GM12878 (cell line): ENCODE data around the gene PCSK9. TPM values are rescaled to one million over a fixed set of nuclear protein-coding genes. Genes with fewer than 3 reads are reported as not detected.

Experiments used
- ATAC-seq: fragments of 200-7000 bp; cut with Tn5 transposase; 3 replicates; pipeline ENCODE4 v1.9.1; 2020; ENCODE audit warnings: mild to moderate bottlenecking, moderate library complexity
- BruUV-seq: library from RNA; stranded (reverse); fragments of 400-500 nt; replicated peaks from 2 replicates; lab custom pipeline; 2021; lab: Mats Ljungman, UMichigan
- CTCF ChIA-PET: fragments of 300-600 bp; sonication (Branson Sonifier 250); formaldehyde crosslinking; extraction: SDS; loops from one replicate; lab custom pipeline; 2021; ENCODE audit warnings: inconsistent platforms; lab: Yijun Ruan, JAX
- POLR2A ChIA-PET: fragments of 350-600 bp; formaldehyde crosslinking; extraction: SDS; loops from one replicate; lab custom pipeline; 2021; ENCODE audit warnings: inconsistent platforms; lab: Charles Lee
- RAD21 ChIA-PET: fragments of 300-600 bp; sonication (Branson Sonifier 250); formaldehyde crosslinking; loops from one replicate; lab custom pipeline; 2023; ENCODE audit warnings: antibody characterized with exemption; ENCODE audit not compliant: unreplicated experiment; lab: Charles Lee
- SMC1A ChIA-PET: fragments of 300-600 bp; sonication (Branson Sonifier 250); formaldehyde crosslinking; loops from one replicate; lab custom pipeline; 2023; ENCODE audit not compliant: unreplicated experiment, uncharacterized antibody; lab: Charles Lee
- DNase-seq: peaks from one replicate; pipeline ENCODE4 v3.0.0-alpha.2; 2011; ENCODE audit warnings: low read depth, low spot score
- FAIRE-seq: peaks from 3 replicates; lab custom pipeline; 2011; peaks lifted over from hg19 to GRCh38; lab: Jason Lieb, UNC
- H2AFZ ChIP-seq: 2 replicates; pipeline ENCODE4 v1.6.0; 2011; ENCODE audit warnings: low read depth, low read length, control low read depth; ENCODE audit not compliant: control insufficient read depth
- H3K27ac ChIP-seq: 2 replicates; pipeline ENCODE4 v1.5.1; 2011; ENCODE audit warnings: control low read depth; ENCODE audit not compliant: control insufficient read depth, insufficient read depth
- H3K27me3 ChIP-seq, 2 experiments: replicated peaks in 1 of 2; 2 replicates each; pipeline versions ENCODE4 v1.6.0 to v1.6.1; 2011; ENCODE audit warnings: low read length in 1 of 2; ENCODE audit not compliant: control insufficient read depth in 2 of 2, insufficient read depth in 2 of 2
- H3K36me3 ChIP-seq, 2 experiments: 2 replicates each; pipeline ENCODE4 v1.5.1; 2011; ENCODE audit warnings: low read length in 1 of 2; ENCODE audit not compliant: control insufficient read depth in 2 of 2, insufficient read depth in 2 of 2
- H3K4me1 ChIP-seq: 2 replicates; pipeline ENCODE4 v1.6.1; 2011; ENCODE audit warnings: mild to moderate bottlenecking, low read length, moderate library complexity, mixed read lengths; ENCODE audit not compliant: control insufficient read depth, insufficient read depth
- H3K4me2 ChIP-seq: 2 replicates; pipeline ENCODE4 v1.6.0; 2011; ENCODE audit warnings: control low read depth; ENCODE audit not compliant: control insufficient read depth, insufficient read depth
- H3K4me3 ChIP-seq: fragments of 200-600 bp; sonication (generic); 2 replicates; pipeline ENCODE4 v1.5.1; 2016
- H3K79me2 ChIP-seq: 2 replicates; pipeline ENCODE4 v1.6.0; 2011; ENCODE audit warnings: low read length; ENCODE audit not compliant: control insufficient read depth, insufficient read depth
- H3K9ac ChIP-seq: 2 replicates; pipeline ENCODE4 v1.8.0; 2011; ENCODE audit warnings: low read length, control low read depth, mixed read lengths; ENCODE audit not compliant: control insufficient read depth, insufficient read depth
- H3K9me3 ChIP-seq: replicated peaks from 3 replicates; pipeline ENCODE4 v1.5.1; 2011; ENCODE audit warnings: mild to moderate bottlenecking, low read length; ENCODE audit not compliant: control insufficient read depth, insufficient read depth
- H4K20me1 ChIP-seq: 2 replicates; pipeline ENCODE4 v1.6.0; 2011; ENCODE audit not compliant: control insufficient read depth, insufficient read depth
- BCL3 ChIP-seq: IDR thresholded peaks from 2 replicates; pipeline ENCODE4 v1.6.1; 2011; ENCODE audit warnings: borderline replicate concordance, low read depth, mild to moderate bottlenecking, moderate library complexity, low read length; ENCODE audit not compliant: insufficient read depth, poor library complexity, severe bottlenecking
- CREB1 ChIP-seq: IDR thresholded peaks from 2 replicates; pipeline ENCODE4 v1.6.1; 2012; ENCODE audit warnings: low read depth, mild to moderate bottlenecking, inconsistent platforms
- JUND ChIP-seq: IDR thresholded peaks from 2 replicates; pipeline ENCODE4 v1.6.1; 2012; ENCODE audit warnings: low read depth, mild to moderate bottlenecking, low read length, improper control_type of control experiment, moderate library complexity
- MAX ChIP-seq: IDR thresholded peaks from 2 replicates; pipeline ENCODE4 v1.6.1; 2012; ENCODE audit warnings: low read depth, low read length, improper control_type of control experiment
- NR2C1 ChIP-seq: fragments of 450-650 bp; IDR thresholded peaks from 2 replicates; pipeline ENCODE4 v1.6.1; 2017; ENCODE audit warnings: antibody characterized with exemption, mild to moderate bottlenecking, moderate library complexity
- NR2C2 ChIP-seq: IDR thresholded peaks from 2 replicates; pipeline ENCODE4 v1.6.1; 2011; ENCODE audit warnings: borderline replicate concordance, low read depth; ENCODE audit not compliant: control insufficient read depth, insufficient read length
- RB1 ChIP-seq: fragments of 450-650 bp; formaldehyde crosslinking; IDR thresholded peaks from 2 replicates; pipeline ENCODE4 v1.6.1; 2017; ENCODE audit warnings: mild to moderate bottlenecking, borderline replicate concordance
- STAT3 ChIP-seq: IDR thresholded peaks from 2 replicates; pipeline ENCODE4 v1.6.1; 2011; ENCODE audit warnings: low read depth, low read length, improper control_type of control experiment
- WGBS: methylation state at CpG from one replicate; pipeline ENCODE4 v1.1.6; 2016; ENCODE audit warnings: low lambda C conversion rate; ENCODE audit not compliant: insufficient replicate concordance, insufficient coverage; ENCODE audit errors: missing lambda C conversion rate; 5-methylcytosine and 5-hydroxymethylcytosine counted together
- in situ Hi-C: fragments of 300-500 bp; cut with MboI; formaldehyde crosslinking; loops from 9 replicates; pipeline ENCODE4 v1.14.3; 2018; ENCODE audit warnings: mixed read lengths
- intact Hi-C: fragments of 100-400 bp; cut with micrococcal nuclease; formaldehyde crosslinking; loops from one replicate; pipeline ENCODE4 v1.14.2; 2022; ENCODE audit not compliant: unreplicated experiment
- polyA plus RNA-seq, 11 experiments: library from polyadenylated mRNA; depleted of rRNA in 4 of 11; unstranded in 6 of 11; stranded (reverse) in 5 of 11; fragments of >200 nt; fragmentation: Nextera tagmentation in 4 of 11; fragmentation: Illumina TruSeq in 1 of 11; extraction: Ambion mirVana in 4 of 11; extraction: Trizol in 1 of 11; gene quantifications; 1 replicate in 1 of 11; 2 replicates in 10 of 11; pipeline versions ENCODE4 v1.2.1 to v1.2.3, GENCODE V29; 2011 to 2016; ENCODE audit warnings: inconsistent platforms in 2 of 11, missing spikeins in 2 of 11, low read depth in 1 of 11
- total RNA-seq, 4 experiments: library from RNA; depleted of rRNA in 3 of 4; stranded (reverse); fragments of >200 nt in 3 of 4; fragmentation: Illumina TruSeq in 1 of 4; extraction: Trizol in 1 of 4; gene quantifications; 2 replicates each; pipeline versions ENCODE4 v1.2.1 to v1.2.3, GENCODE V29; 2013 to 2021

The PCSK9 gene
- total and polyA plus RNA-seq, 10 of the 15 experiments (the other 5 are each of a cell fraction or from before 2014, with no cell fraction given): 0.03 to 0.15 TPM; not detected in 8

DNA sequence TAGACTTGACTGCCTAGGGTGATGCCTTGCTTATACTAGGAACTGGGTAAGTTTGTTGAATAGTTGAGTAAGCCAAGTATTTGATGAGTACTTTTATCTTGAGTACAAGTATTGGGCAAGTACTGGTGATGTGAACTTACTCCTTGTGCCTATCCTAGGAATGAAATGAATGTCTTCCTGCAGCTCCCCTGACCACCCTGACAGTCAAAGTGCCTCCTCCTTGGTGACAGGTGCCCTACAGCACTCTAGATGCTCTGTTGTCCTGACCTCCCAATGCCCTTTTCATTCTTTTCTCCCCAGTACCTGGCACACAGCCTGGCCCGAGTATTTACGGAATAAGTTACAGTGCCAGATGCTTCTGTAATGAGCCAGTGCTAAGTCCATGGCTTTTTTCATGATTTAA, 25.5 kb downstream of the PCSK9 start:
- DNase-seq: no peak
- in situ Hi-C loops (no loop called here), intact Hi-C loops (no loop called here)
- ChIA-PET CTCF (no interaction called here), RAD21 (no interaction called here)
- no peak overlapping the region for H3K4me3 ChIP-seq
- H3K79me2 ChIP-seq: no peaks in the 10 kb centered on the region
- H3K27me3 ChIP-seq: no peaks in the 10 kb centered on the region
- H3K9me3 ChIP-seq: no peaks in the 10 kb centered on the region
- H4K20me1 ChIP-seq: no peaks in the 10 kb centered on the region
- no peak overlapping the region for H3K27ac ChIP-seq
- WGBS: 100% methylated on average over 2 of the region's 2 CpGs
- no peak overlapping the region for H3K9ac ChIP-seq
- TF ChIP-seq NR2C2 (no peak), STAT3 (no peak), MAX (no peak), RB1 (no peak), JUND (no peak), NR2C1 (no peak), BCL3 (no peak), CREB1 (no peak)
- TF ChIP-seq, all 136 proteins: peak for 0
- SMC1A ChIA-PET: no interaction called here
- no peaks in the 10 kb centered on the region for H3K4me1 ChIP-seq
- POLR2A ChIA-PET: no interaction called here
- H2AFZ ChIP-seq: no peak overlapping the region
- BruUV-seq: no TSS peak
- no peak for FAIRE-seq
- peaks cover 4 to 15% of the 10 kb centered on the region in 2 experiments for H3K36me3 ChIP-seq
- no peak for ATAC-seq
- H3K4me2 ChIP-seq: no peak overlapping the region
